Suprapubic skin (tissue), 3 donors: ENCODE data around the gene RNF215.

Experiments used
- CTCF ChIP-seq, 2 donors: fragments of 200-600 bp in 1 of 2; fragments of 450-650 bp in 1 of 2; sonication (generic) in 1 of 2; IDR thresholded peaks; one replicate each; pipeline ENCODE4 v1.5.1; 2016 to 2019; ENCODE audit warnings: antibody characterized with exemption in 2 of 2, mild to moderate bottlenecking in 1 of 2, moderate library complexity in 1 of 2
- POLR2A ChIP-seq, 2 donors: fragments of 450-650 bp; IDR thresholded peaks; one replicate each; pipeline ENCODE4 v1.6.1; 2017; ENCODE audit warnings: antibody characterized with exemption in 2 of 2, mild to moderate bottlenecking in 2 of 2, moderate library complexity in 2 of 2

GRCh38 chr22:30385942-30386341 lies 1.3 kb downstream of the RNF215 start:
- TF ChIP-seq CTCF (IDR thresholded peaks at IDR 0.05): no peak
- TF ChIP-seq POLR2A (IDR thresholded peaks at IDR 0.05): no peak
